ENCODE results near the gene PLXNA4.

The PLXNA4 gene

DNA sequence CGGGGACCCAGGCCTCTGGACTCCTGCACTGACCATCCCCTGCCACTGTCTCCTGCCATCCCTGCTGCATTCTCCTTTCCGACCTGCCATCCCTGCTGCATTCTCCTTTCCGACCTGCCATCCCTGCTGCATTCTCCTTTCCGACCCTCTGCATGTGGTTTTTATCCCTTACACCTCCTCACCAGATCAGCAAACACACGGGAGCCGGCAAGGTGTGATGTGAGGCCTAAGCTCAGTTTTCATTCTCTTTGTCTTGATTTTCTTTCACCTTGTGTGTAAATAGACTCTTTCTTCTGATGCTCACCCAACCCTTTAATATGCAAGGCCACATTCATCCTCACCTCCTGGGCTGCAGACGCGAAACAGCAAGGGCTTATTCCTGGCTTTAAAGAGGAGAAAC, 11.4 kb downstream of the PLXNA4 start:
- Histone ChIP-seq H4K20me1 (ENCODE audit: low read depth, low read length) (no peaks in the 10 kb centered on the region), H3F3A (ENCODE audit: insufficient read depth) (no peaks in the 10 kb centered on the region), H2AFZ (ENCODE audit: low read depth, low read length, severe bottlenecking) (no peak overlapping the region), H3K9me2 (replicated peaks; ENCODE audit: insufficient read depth, low read length) (no peaks in the 10 kb centered on the region), H3K27me3 (ENCODE audit: low read length) (no peaks in the 10 kb centered on the region), H3K9ac (ENCODE audit: low read length) (no peak overlapping the region), H3K4me3 (ENCODE audit: insufficient read depth, low read length, poor library complexity, severe bottlenecking) (no peak overlapping the region), H3K4me2 (ENCODE audit: low read depth, low read length, poor library complexity, severe bottlenecking) (no peak overlapping the region), H3K36me3 (ENCODE audit: low read length) (no peaks in the 10 kb centered on the region), H3K27ac (ENCODE audit: low read depth, low read length) (no peak overlapping the region), H3K9me3 (ENCODE audit: insufficient read depth, low read length) (no peaks in the 10 kb centered on the region), H3K79me2 (ENCODE audit: insufficient read depth, low read length) (no peaks in the 10 kb centered on the region)
- TF ChIP-seq, protein P1, sequence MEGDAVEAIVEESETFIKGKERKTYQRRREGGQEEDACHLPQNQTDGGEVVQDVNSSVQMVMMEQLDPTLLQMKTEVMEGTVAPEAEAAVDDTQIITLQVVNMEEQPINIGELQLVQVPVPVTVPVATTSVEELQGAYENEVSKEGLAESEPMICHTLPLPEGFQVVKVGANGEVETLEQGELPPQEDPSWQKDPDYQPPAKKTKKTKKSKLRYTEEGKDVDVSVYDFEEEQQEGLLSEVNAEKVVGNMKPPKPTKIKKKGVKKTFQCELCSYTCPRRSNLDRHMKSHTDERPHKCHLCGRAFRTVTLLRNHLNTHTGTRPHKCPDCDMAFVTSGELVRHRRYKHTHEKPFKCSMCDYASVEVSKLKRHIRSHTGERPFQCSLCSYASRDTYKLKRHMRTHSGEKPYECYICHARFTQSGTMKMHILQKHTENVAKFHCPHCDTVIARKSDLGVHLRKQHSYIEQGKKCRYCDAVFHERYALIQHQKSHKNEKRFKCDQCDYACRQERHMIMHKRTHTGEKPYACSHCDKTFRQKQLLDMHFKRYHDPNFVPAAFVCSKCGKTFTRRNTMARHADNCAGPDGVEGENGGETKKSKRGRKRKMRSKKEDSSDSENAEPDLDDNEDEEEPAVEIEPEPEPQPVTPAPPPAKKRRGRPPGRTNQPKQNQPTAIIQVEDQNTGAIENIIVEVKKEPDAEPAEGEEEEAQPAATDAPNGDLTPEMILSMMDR (IDR thresholded peaks at IDR 0.05; ENCODE audit: insufficient read depth, low read length, poor library complexity, severe bottlenecking) = no peak
- TF ChIP-seq EZH2phosphoT487 (conservative IDR thresholded peaks at IDR 0.05; ENCODE audit: low read length) = no peak

DNA sequence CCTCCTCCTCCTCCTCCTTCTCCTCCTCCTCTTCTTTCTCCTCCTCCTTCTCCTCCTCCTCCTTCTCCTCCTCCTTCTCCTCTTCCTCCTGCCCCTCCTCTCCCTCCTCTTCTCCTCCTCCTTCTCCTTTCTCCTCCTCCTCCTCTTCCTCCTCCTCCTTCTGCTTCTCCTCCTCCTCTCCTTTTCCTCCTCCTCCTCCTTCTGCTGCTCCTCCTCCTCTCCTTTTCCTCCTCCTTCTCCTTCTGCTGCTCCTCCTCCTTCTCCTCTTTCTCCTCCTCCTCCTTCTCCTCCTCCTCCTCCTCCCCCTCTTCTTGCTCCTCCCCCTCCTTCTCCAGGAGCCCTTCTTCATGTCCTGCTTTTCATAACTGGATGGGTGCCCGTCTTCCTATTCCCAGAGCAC, 12.2 kb downstream of the PLXNA4 start:
- H3K79me2 ChIP-seq (ENCODE audit: insufficient read depth, low read length) = no peaks in the 10 kb centered on the region
- H3F3A ChIP-seq (ENCODE audit: insufficient read depth) = no peaks in the 10 kb centered on the region
- H3K27me3 ChIP-seq (ENCODE audit: low read length) = no peaks in the 10 kb centered on the region
- no peaks in the 10 kb centered on the region for H3K36me3 ChIP-seq (ENCODE audit: low read length)
- H3K9me2 ChIP-seq (replicated peaks; ENCODE audit: insufficient read depth, low read length) = no peaks in the 10 kb centered on the region
- no peak overlapping the region for H3K27ac ChIP-seq (ENCODE audit: low read depth, low read length)
- TF ChIP-seq EZH2phosphoT487 (conservative IDR thresholded peaks at IDR 0.05; ENCODE audit: low read length) = no peak
- TF ChIP-seq, protein P1 (IDR thresholded peaks at IDR 0.05; ENCODE audit: insufficient read depth, low read length, poor library complexity, severe bottlenecking) = no peak
- no peaks in the 10 kb centered on the region for H3K9me3 ChIP-seq (ENCODE audit: insufficient read depth, low read length)
- no peak overlapping the region for H2AFZ ChIP-seq (ENCODE audit: low read depth, low read length, severe bottlenecking)
- no peak overlapping the region for H3K9ac ChIP-seq (ENCODE audit: low read length)
- H3K4me2 ChIP-seq (ENCODE audit: low read depth, low read length, poor library complexity, severe bottlenecking) = no peak overlapping the region
- H4K20me1 ChIP-seq (ENCODE audit: low read depth, low read length) = no peaks in the 10 kb centered on the region
- no peak overlapping the region for H3K4me3 ChIP-seq (ENCODE audit: insufficient read depth, low read length, poor library complexity, severe bottlenecking)

DNA sequence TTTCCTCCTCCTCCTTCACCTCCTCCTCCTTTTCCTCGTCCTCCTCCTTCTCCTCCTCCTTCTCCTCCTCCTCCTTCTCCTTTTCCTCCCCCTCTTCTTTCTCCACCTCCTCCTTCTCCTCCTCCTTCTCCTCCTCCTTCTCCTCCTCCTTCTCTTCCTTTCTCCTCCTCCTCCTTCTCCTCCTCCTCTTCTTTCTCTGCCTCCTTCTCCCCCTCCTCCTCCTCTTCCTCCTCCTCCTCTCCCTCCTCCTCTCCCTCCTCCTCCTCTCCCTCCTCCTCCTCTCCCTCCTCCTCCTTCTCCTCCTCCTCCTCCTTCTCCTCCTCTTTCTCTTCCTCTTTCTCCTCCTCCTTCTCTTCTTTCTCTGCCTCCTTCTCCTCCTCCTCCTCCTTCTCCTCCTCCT, 13.6 kb downstream of the PLXNA4 start:
- H3K9me2 ChIP-seq (replicated peaks; ENCODE audit: insufficient read depth, low read length) = no peaks in the 10 kb centered on the region
- TF ChIP-seq, protein P1 (IDR thresholded peaks at IDR 0.05; ENCODE audit: insufficient read depth, low read length, poor library complexity, severe bottlenecking) = no peak
- TF ChIP-seq EZH2phosphoT487 (conservative IDR thresholded peaks at IDR 0.05; ENCODE audit: low read length) = no peak
- H3K9me3 ChIP-seq (ENCODE audit: insufficient read depth, low read length) = no peaks in the 10 kb centered on the region
- no peaks in the 10 kb centered on the region for H4K20me1 ChIP-seq (ENCODE audit: low read depth, low read length)
- no peak overlapping the region for H2AFZ ChIP-seq (ENCODE audit: low read depth, low read length, severe bottlenecking)
- H3K27me3 ChIP-seq (ENCODE audit: low read length) = no peaks in the 10 kb centered on the region
- H3K4me2 ChIP-seq (ENCODE audit: low read depth, low read length, poor library complexity, severe bottlenecking) = no peak overlapping the region
- H3K4me3 ChIP-seq (ENCODE audit: insufficient read depth, low read length, poor library complexity, severe bottlenecking) = no peak overlapping the region
- no peaks in the 10 kb centered on the region for H3F3A ChIP-seq (ENCODE audit: insufficient read depth)
- no peaks in the 10 kb centered on the region for H3K36me3 ChIP-seq (ENCODE audit: low read length)
- no peaks in the 10 kb centered on the region for H3K79me2 ChIP-seq (ENCODE audit: insufficient read depth, low read length)
- H3K9ac ChIP-seq (ENCODE audit: low read length) = no peak overlapping the region
- H3K27ac ChIP-seq (ENCODE audit: low read depth, low read length) = no peak overlapping the region
